HEK293 (cell line): Measurements from ENCODE around the gene GAL3ST1.

ENCODE experiments used
- CTCF ChIA-PET: fragments of 350-600 bp; formaldehyde crosslinking; extraction: SDS; loops from one replicate; lab custom pipeline; 2021; ENCODE audit warnings: antibody characterized with exemption; lab: Yijun Ruan, JAX
- POLR2A ChIA-PET: fragments of 300-600 bp; formaldehyde crosslinking; extraction: SDS; loops from one replicate; lab custom pipeline; 2020; ENCODE audit warnings: antibody characterized with exemption, inconsistent platforms; lab: Yijun Ruan, JAX
- H3K27ac ChIP-seq: fragments of 200-500 bp; sonication (Bioruptor generic); 2 replicates; pipeline ENCODE4 v1.5.1; 2014; ENCODE audit warnings: low read depth, low read length, control low read depth, inconsistent platforms; ENCODE audit errors: extremely low read depth
- H3K36me3 ChIP-seq, 2 experiments: fragments of 200-500 bp in 1 of 2; sonication (Bioruptor generic) in 1 of 2; 1 replicate in 1 of 2; 2 replicates in 1 of 2; pipeline ENCODE4 v1.5.1; 2014 to 2017; ENCODE audit warnings: inconsistent platforms in 2 of 2, low read length in 2 of 2; ENCODE audit not compliant: control insufficient read depth in 2 of 2, insufficient read depth in 1 of 2
- H3K4me1 ChIP-seq: fragments of 200-500 bp; sonication (Bioruptor generic); 2 replicates; pipeline ENCODE4 v1.5.1; 2014; ENCODE audit warnings: mild to moderate bottlenecking, low read length, inconsistent platforms; ENCODE audit not compliant: control insufficient read depth, insufficient read depth
- H3K4me3 ChIP-seq: 2 replicates; pipeline ENCODE4 v1.5.1; 2011; ENCODE audit warnings: low read depth, mild to moderate bottlenecking, control low read depth, low read length, moderate library complexity
- H3K9me3 ChIP-seq: fragments of 200-500 bp; sonication (Bioruptor generic); 2 replicates; pipeline ENCODE4 v1.5.1; 2014; ENCODE audit warnings: low read depth, low read length, inconsistent platforms; ENCODE audit not compliant: control insufficient read depth, insufficient read depth
- IKZF3 ChIP-seq: fragments of 450-650 bp; IDR thresholded peaks from 2 replicates; pipeline ENCODE4 v1.5.0; 2018; ENCODE audit warnings: missing biosample characterization, mild to moderate bottlenecking, missing genetic modification characterization, moderate library complexity
- KLF7 ChIP-seq: fragments of 450-650 bp; formaldehyde crosslinking; IDR thresholded peaks from 2 replicates; pipeline ENCODE4 v1.5.1; 2016; ENCODE audit warnings: missing biosample characterization, missing genetic modification characterization, borderline replicate concordance
- MZF1 ChIP-seq: fragments of 450-650 bp; formaldehyde crosslinking; IDR thresholded peaks from 2 replicates; pipeline ENCODE4 v1.5.1; 2017; ENCODE audit warnings: missing biosample characterization, missing genetic modification characterization, borderline replicate concordance
- SCRT1 ChIP-seq: fragments of 450-650 bp; formaldehyde crosslinking; IDR thresholded peaks from 2 replicates; pipeline ENCODE4 v1.5.1; 2016; ENCODE audit warnings: missing biosample characterization, missing genetic modification characterization, borderline replicate concordance
- YY1 ChIP-seq: fragments of 450-650 bp; formaldehyde crosslinking; IDR thresholded peaks from 2 replicates; pipeline ENCODE4 v1.5.1; 2018; ENCODE audit warnings: missing biosample characterization, missing genetic modification characterization
- ZBTB49 ChIP-seq: fragments of 450-650 bp; formaldehyde crosslinking; IDR thresholded peaks from 2 replicates; pipeline ENCODE4 v1.5.1; 2016; ENCODE audit warnings: missing biosample characterization, missing genetic modification characterization, low read depth
- ZNF169 ChIP-seq: fragments of 450-650 bp; formaldehyde crosslinking; IDR thresholded peaks from 2 replicates; pipeline ENCODE4 v1.5.1; 2016; ENCODE audit warnings: missing biosample characterization, missing genetic modification characterization
- ZNF174 ChIP-seq: fragments of 450-650 bp; formaldehyde crosslinking; IDR thresholded peaks from 2 replicates; pipeline ENCODE4 v1.5.0; 2017; ENCODE audit warnings: missing biosample characterization, mild to moderate bottlenecking, missing genetic modification characterization
- ZNF175 ChIP-seq: fragments of 450-650 bp; formaldehyde crosslinking; IDR thresholded peaks from 2 replicates; pipeline ENCODE4 v1.5.1; 2016; ENCODE audit warnings: missing biosample characterization, missing genetic modification characterization
- ZNF24 ChIP-seq: fragments of 450-650 bp; formaldehyde crosslinking; IDR thresholded peaks from 2 replicates; pipeline ENCODE4 v1.5.1; 2016; ENCODE audit warnings: missing biosample characterization, missing genetic modification characterization
- ZNF311 ChIP-seq: fragments of 450-650 bp; formaldehyde crosslinking; IDR thresholded peaks from 2 replicates; pipeline ENCODE4 v1.5.1; 2017; ENCODE audit warnings: missing biosample characterization, missing genetic modification characterization, borderline replicate concordance
- ZNF350 ChIP-seq: fragments of 450-650 bp; formaldehyde crosslinking; IDR thresholded peaks from 2 replicates; pipeline ENCODE4 v1.5.0; 2017; ENCODE audit warnings: missing biosample characterization, mild to moderate bottlenecking, missing genetic modification characterization
- ZNF449 ChIP-seq: fragments of 450-650 bp; formaldehyde crosslinking; IDR thresholded peaks from 2 replicates; pipeline ENCODE4 v1.5.1; 2017; ENCODE audit warnings: missing biosample characterization, mild to moderate bottlenecking, missing genetic modification characterization, moderate library complexity
- ZNF529 ChIP-seq: fragments of 450-650 bp; formaldehyde crosslinking; IDR thresholded peaks from 2 replicates; pipeline ENCODE4 v1.5.1; 2017; ENCODE audit warnings: missing genetic modification characterization, missing biosample characterization; ENCODE audit not compliant: insufficient replicate concordance
- ZNF548 ChIP-seq: fragments of 450-650 bp; formaldehyde crosslinking; IDR thresholded peaks from 2 replicates; pipeline ENCODE4 v1.5.1; 2016; ENCODE audit warnings: missing biosample characterization, missing genetic modification characterization
- ZNF560 ChIP-seq: fragments of 450-650 bp; formaldehyde crosslinking; IDR thresholded peaks from 2 replicates; pipeline ENCODE4 v1.5.1; 2017; ENCODE audit warnings: missing biosample characterization, missing genetic modification characterization, borderline replicate concordance
- ZNF600 ChIP-seq: fragments of 450-650 bp; formaldehyde crosslinking; IDR thresholded peaks from 2 replicates; pipeline ENCODE4 v1.5.1; 2016; ENCODE audit warnings: missing biosample characterization, missing genetic modification characterization
- ZNF837 ChIP-seq: fragments of 450-650 bp; formaldehyde crosslinking; IDR thresholded peaks from 2 replicates; pipeline ENCODE4 v1.5.1; 2016; ENCODE audit warnings: missing biosample characterization, missing genetic modification characterization
- TF ChIP-seq, protein P1 (sequence below): fragments of 450-650 bp; formaldehyde crosslinking; IDR thresholded peaks from 2 replicates; pipeline ENCODE4 v1.5.1; 2017; ENCODE audit warnings: missing biosample characterization, missing genetic modification characterization
- TF ChIP-seq, protein P2 (sequence below): fragments of 450-650 bp; IDR thresholded peaks from 2 replicates; pipeline ENCODE4 v1.5.1; 2018; ENCODE audit warnings: missing biosample characterization, missing genetic modification characterization
- TF ChIP-seq, protein P3 (sequence below): fragments of 450-650 bp; formaldehyde crosslinking; IDR thresholded peaks from 2 replicates; pipeline ENCODE4 v1.5.1; 2016; ENCODE audit warnings: missing biosample characterization, missing genetic modification characterization

Gene GAL3ST1

DNA sequence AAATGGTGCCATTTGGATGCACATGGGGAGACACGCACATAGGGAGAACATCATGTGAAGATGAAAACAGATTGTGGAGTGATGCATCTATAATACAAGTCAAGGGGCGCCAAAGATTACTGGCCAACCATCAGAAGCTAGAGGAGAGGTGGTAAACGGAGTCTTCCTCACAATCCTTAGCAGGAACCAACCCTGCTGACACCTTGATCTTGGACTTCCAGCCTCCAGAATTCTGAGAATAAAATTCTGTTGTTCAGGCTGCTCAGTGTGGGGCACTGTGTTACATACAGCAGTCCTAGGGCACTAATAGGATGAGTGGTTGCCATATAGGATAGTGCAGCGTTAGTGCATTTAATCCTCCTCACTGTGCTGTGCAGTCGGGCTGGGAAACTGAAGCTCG, 61.0 kb downstream of the GAL3ST1 start:
- POLR2A ChIA-PET = no interaction called here
- H3K9me3 ChIP-seq = no peaks in the 10 kb centered on the region
- H3K4me3 ChIP-seq = no peak overlapping the region
- CTCF ChIA-PET = interaction anchor here (0.6 kb wide), 1 partner anchor 852 kb away, joined by 3 read pairs; no protein-coding TSS in a partner anchor
- TF ChIP-seq ZNF24 (tag by site-specific recombination) = no peak
- peak; percentile 96 for TF ChIP-seq ZNF548 (tag by site-specific recombination)
- no peaks in the 10 kb centered on the region for H3K36me3 ChIP-seq
- H3K27ac ChIP-seq = no peak overlapping the region
- peaks cover 6% of the 10 kb centered on the region for H3K4me1 ChIP-seq

DNA sequence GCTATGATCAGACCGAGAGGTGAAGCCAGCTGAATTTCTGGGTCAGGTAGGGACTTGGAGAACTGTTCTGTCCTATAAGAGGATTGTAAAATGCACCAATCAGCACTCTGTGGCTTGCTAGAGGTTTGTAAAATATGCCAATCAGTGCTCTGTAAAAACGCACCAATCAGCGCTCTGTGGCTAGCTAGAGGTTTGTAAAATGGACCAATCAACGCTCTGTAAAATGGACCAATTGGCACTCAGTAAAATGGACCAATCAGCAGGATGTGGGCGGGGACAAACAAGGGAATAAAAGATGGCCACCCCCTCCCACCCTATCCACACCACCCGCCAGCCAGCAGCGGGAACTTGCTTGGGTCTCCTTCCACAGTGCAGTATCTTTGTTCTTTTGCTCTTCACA, 62.6 kb downstream of the GAL3ST1 start:
- Histone ChIP-seq H3K9me3 (no peaks in the 10 kb centered on the region), H3K36me3 (no peaks in the 10 kb centered on the region), H3K27ac (no peak overlapping the region), H3K4me3 (no peak overlapping the region), H3K4me1 (peaks cover 2% of the 10 kb centered on the region)
- ChIA-PET POLR2A (no interaction called here), CTCF (no interaction called here)
- TF ChIP-seq ZNF311 (tag by site-specific recombination) (no peak), SCRT1 (tag by site-specific recombination) (no peak), MZF1 (tag by site-specific recombination) (no peak), ZNF174 (no peak), ZNF837 (tag by site-specific recombination) (no peak), ZBTB49 (tag by site-specific recombination) (no peak), ZNF600 (no peak), KLF7 (tag by site-specific recombination) (no peak), ZNF529 (tag by site-specific recombination) (no peak), ZNF175 (no peak), ZNF449 (no peak), ZNF350 (tag by site-specific recombination) (no peak), ZNF560 (tag by site-specific recombination) (no peak), ZNF169 (no peak), IKZF3 (tag by site-specific recombination) (no peak), YY1 (tag by site-specific recombination) (no peak)
- TF ChIP-seq, protein P1, sequence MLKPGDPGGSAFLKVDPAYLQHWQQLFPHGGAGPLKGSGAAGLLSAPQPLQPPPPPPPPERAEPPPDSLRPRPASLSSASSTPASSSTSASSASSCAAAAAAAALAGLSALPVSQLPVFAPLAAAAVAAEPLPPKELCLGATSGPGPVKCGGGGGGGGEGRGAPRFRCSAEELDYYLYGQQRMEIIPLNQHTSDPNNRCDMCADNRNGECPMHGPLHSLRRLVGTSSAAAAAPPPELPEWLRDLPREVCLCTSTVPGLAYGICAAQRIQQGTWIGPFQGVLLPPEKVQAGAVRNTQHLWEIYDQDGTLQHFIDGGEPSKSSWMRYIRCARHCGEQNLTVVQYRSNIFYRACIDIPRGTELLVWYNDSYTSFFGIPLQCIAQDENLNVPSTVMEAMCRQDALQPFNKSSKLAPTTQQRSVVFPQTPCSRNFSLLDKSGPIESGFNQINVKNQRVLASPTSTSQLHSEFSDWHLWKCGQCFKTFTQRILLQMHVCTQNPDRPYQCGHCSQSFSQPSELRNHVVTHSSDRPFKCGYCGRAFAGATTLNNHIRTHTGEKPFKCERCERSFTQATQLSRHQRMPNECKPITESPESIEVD (tag by site-specific recombination) = no peak
- TF ChIP-seq, protein P2, sequence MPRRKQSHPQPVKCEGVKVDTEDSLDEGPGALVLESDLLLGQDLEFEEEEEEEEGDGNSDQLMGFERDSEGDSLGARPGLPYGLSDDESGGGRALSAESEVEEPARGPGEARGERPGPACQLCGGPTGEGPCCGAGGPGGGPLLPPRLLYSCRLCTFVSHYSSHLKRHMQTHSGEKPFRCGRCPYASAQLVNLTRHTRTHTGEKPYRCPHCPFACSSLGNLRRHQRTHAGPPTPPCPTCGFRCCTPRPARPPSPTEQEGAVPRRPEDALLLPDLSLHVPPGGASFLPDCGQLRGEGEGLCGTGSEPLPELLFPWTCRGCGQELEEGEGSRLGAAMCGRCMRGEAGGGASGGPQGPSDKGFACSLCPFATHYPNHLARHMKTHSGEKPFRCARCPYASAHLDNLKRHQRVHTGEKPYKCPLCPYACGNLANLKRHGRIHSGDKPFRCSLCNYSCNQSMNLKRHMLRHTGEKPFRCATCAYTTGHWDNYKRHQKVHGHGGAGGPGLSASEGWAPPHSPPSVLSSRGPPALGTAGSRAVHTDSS (tag by site-specific recombination) = no peak
- TF ChIP-seq, protein P3, sequence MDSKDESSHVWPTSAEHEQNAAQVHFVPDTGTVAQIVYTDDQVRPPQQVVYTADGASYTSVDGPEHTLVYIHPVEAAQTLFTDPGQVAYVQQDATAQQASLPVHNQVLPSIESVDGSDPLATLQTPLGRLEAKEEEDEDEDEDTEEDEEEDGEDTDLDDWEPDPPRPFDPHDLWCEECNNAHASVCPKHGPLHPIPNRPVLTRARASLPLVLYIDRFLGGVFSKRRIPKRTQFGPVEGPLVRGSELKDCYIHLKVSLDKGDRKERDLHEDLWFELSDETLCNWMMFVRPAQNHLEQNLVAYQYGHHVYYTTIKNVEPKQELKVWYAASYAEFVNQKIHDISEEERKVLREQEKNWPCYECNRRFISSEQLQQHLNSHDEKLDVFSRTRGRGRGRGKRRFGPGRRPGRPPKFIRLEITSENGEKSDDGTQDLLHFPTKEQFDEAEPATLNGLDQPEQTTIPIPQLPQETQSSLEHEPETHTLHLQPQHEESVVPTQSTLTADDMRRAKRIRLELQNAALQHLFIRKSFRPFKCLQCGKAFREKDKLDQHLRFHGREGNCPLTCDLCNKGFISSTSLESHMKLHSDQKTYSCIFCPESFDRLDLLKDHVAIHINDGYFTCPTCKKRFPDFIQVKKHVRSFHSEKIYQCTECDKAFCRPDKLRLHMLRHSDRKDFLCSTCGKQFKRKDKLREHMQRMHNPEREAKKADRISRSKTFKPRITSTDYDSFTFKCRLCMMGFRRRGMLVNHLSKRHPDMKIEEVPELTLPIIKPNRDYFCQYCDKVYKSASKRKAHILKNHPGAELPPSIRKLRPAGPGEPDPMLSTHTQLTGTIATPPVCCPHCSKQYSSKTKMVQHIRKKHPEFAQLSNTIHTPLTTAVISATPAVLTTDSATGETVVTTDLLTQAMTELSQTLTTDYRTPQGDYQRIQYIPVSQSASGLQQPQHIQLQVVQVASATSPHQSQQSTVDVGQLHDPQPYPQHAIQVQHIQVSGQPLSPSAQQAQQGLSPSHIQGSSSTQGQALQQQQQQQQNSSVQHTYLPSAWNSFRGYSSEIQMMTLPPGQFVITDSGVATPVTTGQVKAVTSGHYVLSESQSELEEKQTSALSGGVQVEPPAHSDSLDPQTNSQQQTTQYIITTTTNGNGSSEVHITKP (tag by site-specific recombination) = no peak
